ENCODE results near the gene PTK7. TPM values are rescaled to one million over a fixed set of nuclear protein-coding genes. Genes with fewer than 3 reads are reported as not detected.

The PTK7 gene
- total and polyA plus RNA-seq, 2 donors (not counting 3 experiments of a cell fraction or from before 2014, with no cell fraction given), result 41.9 to 65.6 TPM

DNA sequence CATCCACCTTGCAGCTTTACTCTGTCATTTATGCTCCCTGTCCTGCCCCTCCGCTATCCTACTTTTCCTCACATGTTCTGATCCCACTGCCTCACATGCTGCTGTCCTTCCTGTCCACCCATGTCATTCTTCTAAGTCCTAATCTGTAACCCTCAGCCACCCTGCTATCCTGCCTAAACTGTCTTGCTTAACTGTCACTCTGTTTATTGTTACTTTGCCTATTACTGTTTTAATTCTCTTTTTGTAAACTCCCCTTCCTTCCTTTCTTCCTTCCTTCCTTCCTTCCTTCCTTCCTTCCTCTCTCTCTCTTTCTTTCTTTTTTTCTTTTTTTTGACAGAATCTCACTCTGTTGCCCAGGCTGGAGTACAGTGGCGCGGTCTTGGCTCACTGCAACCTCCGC is 107.3 kb downstream of the PTK7 start:
- Histone ChIP-seq H3K4me1 (ENCODE audit: control insufficient read depth, extremely low read depth, insufficient read depth, low read length) (peaks cover 17% of the 10 kb centered on the region), H3K9ac (replicated peaks; ENCODE audit: extremely low read depth, insufficient read depth, low read length) (no peak overlapping the region), H3K36me3 (ENCODE audit: control insufficient read depth in 2 of 2, extremely low read depth in 1 of 2, insufficient read depth in 2 of 2, low read length in 2 of 2) (peaks cover 8 to 35% of the 10 kb centered on the region in 2 experiments), H2AFZ (ENCODE audit: low read depth, low read length) (no peak overlapping the region), H3K4me3 (replicated peaks in 1 of 3; ENCODE audit: insufficient read depth in 1 of 3, low read depth in 1 of 3, low read length in 3 of 3) (no peak overlapping the region), H3K9me1 (replicated peaks; ENCODE audit: control insufficient read depth, extremely low read depth, insufficient read depth, low read length) (no peaks in the 10 kb centered on the region), H3K27ac (ENCODE audit: insufficient read depth, low read depth, low read length) (no peak overlapping the region), H3K4me2 (ENCODE audit: insufficient read depth, low read length) (no peak overlapping the region), H4K20me1 (replicated peaks; ENCODE audit: control insufficient read depth, extremely low read depth, insufficient read depth, low read length) (no peaks in the 10 kb centered on the region), H3K79me2 (ENCODE audit: control insufficient read depth, insufficient read depth, low read length) (peaks cover 2% of the 10 kb centered on the region), H3K9me3 (replicated peaks; ENCODE audit: control insufficient read depth, insufficient read depth, low read length) (no peaks in the 10 kb centered on the region), H3K27me3 (ENCODE audit: control insufficient read depth in 2 of 2, insufficient read depth in 2 of 2, low read length in 2 of 2) (no peaks in the 10 kb centered on the region)
- POLR2A ChIA-PET, result no interaction called here
- intact Hi-C loops (cut with micrococcal nuclease) (no loop called here), dilution Hi-C loops (cut with MboI; ENCODE audit: extremely low pct_ligation_motif_present, low sequenced_read_pairs) (no loop called here)
- no peak for DNase-seq (ENCODE audit: low read depth, low spot score)
- no peak for TF ChIP-seq MYC (IDR thresholded peaks at IDR 0.05; ENCODE audit: low read depth, low read length)
- no peak for TF ChIP-seq EZH2 (IDR thresholded peaks at IDR 0.05; ENCODE audit: borderline replicate concordance, low read depth, low read length, severe bottlenecking)
- TF ChIP-seq POLR2AphosphoS5 (IDR thresholded peaks at IDR 0.05; ENCODE audit: insufficient read depth, low read depth, low read length), result no peak
- TF ChIP-seq, protein P1, sequence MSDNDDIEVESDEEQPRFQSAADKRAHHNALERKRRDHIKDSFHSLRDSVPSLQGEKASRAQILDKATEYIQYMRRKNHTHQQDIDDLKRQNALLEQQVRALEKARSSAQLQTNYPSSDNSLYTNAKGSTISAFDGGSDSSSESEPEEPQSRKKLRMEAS (IDR thresholded peaks at IDR 0.05; ENCODE audit: insufficient read depth, insufficient read length), result no peak
- TF ChIP-seq, protein P2, sequence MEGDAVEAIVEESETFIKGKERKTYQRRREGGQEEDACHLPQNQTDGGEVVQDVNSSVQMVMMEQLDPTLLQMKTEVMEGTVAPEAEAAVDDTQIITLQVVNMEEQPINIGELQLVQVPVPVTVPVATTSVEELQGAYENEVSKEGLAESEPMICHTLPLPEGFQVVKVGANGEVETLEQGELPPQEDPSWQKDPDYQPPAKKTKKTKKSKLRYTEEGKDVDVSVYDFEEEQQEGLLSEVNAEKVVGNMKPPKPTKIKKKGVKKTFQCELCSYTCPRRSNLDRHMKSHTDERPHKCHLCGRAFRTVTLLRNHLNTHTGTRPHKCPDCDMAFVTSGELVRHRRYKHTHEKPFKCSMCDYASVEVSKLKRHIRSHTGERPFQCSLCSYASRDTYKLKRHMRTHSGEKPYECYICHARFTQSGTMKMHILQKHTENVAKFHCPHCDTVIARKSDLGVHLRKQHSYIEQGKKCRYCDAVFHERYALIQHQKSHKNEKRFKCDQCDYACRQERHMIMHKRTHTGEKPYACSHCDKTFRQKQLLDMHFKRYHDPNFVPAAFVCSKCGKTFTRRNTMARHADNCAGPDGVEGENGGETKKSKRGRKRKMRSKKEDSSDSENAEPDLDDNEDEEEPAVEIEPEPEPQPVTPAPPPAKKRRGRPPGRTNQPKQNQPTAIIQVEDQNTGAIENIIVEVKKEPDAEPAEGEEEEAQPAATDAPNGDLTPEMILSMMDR (IDR thresholded peaks at IDR 0.05; ENCODE audit: extremely low read depth in 1 of 2, insufficient read depth in 1 of 2, low read depth in 1 of 2, low read length in 2 of 2), result no peak
- no peak for TF ChIP-seq FOS (IDR thresholded peaks at IDR 0.05; ENCODE audit: borderline replicate concordance, insufficient read depth, low read length)
- no peak for TF ChIP-seq GATA2 (IDR thresholded peaks at IDR 0.05; ENCODE audit: insufficient read depth, insufficient read length, low read depth, low read length)
- TF ChIP-seq POLR2A (IDR thresholded peaks at IDR 0.05; ENCODE audit: low read depth, low read length), result no peak
- no peak for TF ChIP-seq JUN (IDR thresholded peaks at IDR 0.05; ENCODE audit: borderline replicate concordance, insufficient read depth, insufficient read length, low read depth)
- FAIRE-seq, result no peak
- no TSS peak for BruUV-seq (replicated peaks)
- CTCF ChIA-PET, result interaction anchor here (1.6 kb wide), 1 partner anchor 46 kb away, joined by 10 read pairs; the partner anchor contains the start of gene DNPH1
